ENCODE data around the gene LIF.

Gene LIF

GRCh38 chr22:30192427-30192826 lies 54.1 kb downstream of the LIF start:
- H3K27me3 ChIP-seq = peaks cover 0 to 10% of the 10 kb centered on the region in 2 donors
- no peak overlapping the region for H3K4me3 ChIP-seq
- no peaks in the 10 kb centered on the region for H3K9me3 ChIP-seq
- DNase-seq = no peak
- no peak for TF ChIP-seq CTCF (IDR thresholded peaks at IDR 0.05)
- intact Hi-C loops (cut with DNase I; ENCODE audit: low total_unique reads) = no loop called here
- H3K36me3 ChIP-seq = no peaks in the 10 kb centered on the region
- peaks cover 4 to 23% (median 21%) of the 10 kb centered on the region in 4 donors for H3K4me1 ChIP-seq
- no peak overlapping the region for H3K27ac ChIP-seq

DNA sequence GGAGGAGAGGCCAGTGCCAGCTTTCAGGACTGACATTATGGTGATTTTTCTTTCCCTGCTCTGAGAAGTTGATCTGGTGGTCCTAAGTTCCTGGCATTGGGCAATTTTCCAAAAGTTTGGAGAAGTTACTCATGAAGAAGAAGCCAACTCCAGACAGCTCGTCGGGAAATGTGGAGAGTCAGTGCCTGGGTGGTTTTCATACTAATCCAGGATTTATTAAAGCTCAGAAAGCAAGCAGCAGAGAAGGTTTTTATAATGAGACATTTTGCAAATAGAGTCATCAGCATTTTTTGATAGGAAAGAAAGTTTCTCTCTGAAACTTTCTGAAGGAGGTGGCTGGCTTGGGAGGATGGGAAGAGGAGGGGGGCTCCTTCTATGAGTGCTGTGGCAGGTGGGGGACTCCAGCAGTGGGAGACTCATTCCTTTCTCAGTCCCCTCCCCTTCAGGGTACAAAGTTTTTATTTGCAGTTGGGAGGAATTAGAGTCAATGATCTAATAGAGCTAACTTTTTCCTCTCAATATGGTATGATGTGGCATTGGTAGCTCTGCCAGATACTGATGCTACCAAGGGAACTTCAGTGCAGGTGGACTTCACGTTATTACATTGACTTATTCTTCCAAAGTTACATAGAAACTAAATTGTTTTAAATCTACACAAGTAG lies 55.4 kb downstream of the LIF start:
- intact Hi-C loops (cut with DNase I; ENCODE audit: low total_unique reads) = no loop called here
- Histone ChIP-seq H3K36me3 (no peaks in the 10 kb centered on the region), H3K4me3 (no peak overlapping the region), H3K4me1 (peaks cover 0 to 11% (median 9%) of the 10 kb centered on the region in 4 donors), H3K9me3 (no peaks in the 10 kb centered on the region), H3K27me3 (peaks cover 0 to 10% of the 10 kb centered on the region in 2 donors), H3K27ac (no peak overlapping the region)
- TF ChIP-seq CTCF (IDR thresholded peaks at IDR 0.05) = no peak
- DNase-seq = no peak

- no peak for DNase-seq
- intact Hi-C loops (cut with DNase I; ENCODE audit: low total_unique reads) = no loop called here
- TF ChIP-seq CTCF (IDR thresholded peaks at IDR 0.05) = no peak
- Histone ChIP-seq H3K4me3 (no peak overlapping the region), H3K9me3 (no peaks in the 10 kb centered on the region), H3K4me1 (peaks cover 0 to 5% (median 4%) of the 10 kb centered on the region in 4 donors), H3K27me3 (peaks cover 0 to 10% of the 10 kb centered on the region in 2 donors), H3K27ac (no peak overlapping the region), H3K36me3 (no peaks in the 10 kb centered on the region)
These were observed 56.0 kb downstream of the LIF start for GRCh38 chr22:30190574-30190973.
